ENCODE measurements around the gene IFI44L.

Gene IFI44L

GRCh38 chr1:78690516-78690915 lies 70.3 kb downstream of the IFI44L start:
- TF ChIP-seq CTCF (IDR thresholded peaks at IDR 0.05; ENCODE audit: low read depth, low read length, missing control alignments): no peak
- DNase-seq (ENCODE audit: low read depth): no peak
- no peak overlapping the region for H3K4me3 ChIP-seq (ENCODE audit: low read depth, low read length)

GRCh38 chr1:78691995-78692747 lies 71.9 kb downstream of the IFI44L start:
- H3K4me3 ChIP-seq (ENCODE audit: low read depth, low read length): no peak overlapping the region
- DNase-seq (ENCODE audit: low read depth): no peak
- TF ChIP-seq CTCF (IDR thresholded peaks at IDR 0.05; ENCODE audit: low read depth, low read length, missing control alignments): no peak

Measured in GM12864 (cell line).